Dermis lymphatic vessel endothelial cell (primary cell): Measurements from ENCODE around the gene CLOCK. TPM values are rescaled to one million over a fixed set of nuclear protein-coding genes. Genes with fewer than 3 reads are reported as not detected.

ENCODE experiments used
- total RNA-seq: library from RNA; depleted of rRNA; stranded (reverse); fragments of >200 nt; gene quantifications from 2 replicates; pipeline ENCODE4 v1.2.1, GENCODE V29; 2014

Gene CLOCK
- 18.9 and 22.5 TPM in 2 replicates for total RNA-seq

DNA sequence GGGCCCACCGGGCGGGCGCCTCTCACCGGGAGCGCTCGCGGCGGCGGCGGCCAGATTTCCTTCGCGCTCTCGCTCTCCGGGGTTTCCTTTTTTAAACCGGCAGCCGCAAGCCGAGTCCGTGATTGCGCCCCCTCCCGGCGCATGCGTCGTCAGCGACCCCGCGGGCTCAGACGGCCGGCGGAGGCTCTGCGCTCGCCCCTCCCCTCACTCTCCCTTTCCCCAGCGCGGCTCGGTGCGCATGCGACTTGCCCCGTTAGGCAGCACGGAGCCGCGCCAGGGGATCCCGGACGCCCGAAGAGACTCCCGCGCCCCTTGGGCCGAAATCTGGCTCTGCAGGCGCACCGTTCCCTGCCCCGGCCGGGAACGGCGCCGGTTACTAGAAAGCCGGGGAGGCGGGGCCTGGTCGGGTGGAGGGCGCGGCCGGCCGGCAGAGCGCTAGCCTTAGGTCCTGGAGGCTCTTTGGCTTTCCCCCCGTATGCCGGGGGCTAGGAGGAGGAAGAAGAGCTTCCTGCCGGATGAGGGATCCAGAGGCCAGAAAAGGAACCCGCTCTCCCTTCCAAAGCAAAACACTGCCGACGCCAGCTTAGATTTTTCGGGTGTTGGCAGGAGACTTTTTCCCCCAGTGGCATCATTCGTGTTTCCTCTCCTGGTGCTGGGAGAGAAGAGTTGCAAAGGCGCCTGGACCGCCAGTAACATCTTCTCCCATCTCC lies at the start of gene CLOCK:
CLOCK (minus strand) TSS at position 154 of the 710 bp plus-strand sequence. CDS start 64,124 bp downstream, outside the sequence.

GRCh38 chr4:55592014-55592413 lies 45.3 kb upstream of the CLOCK start, which contains the start of gene PDCL2:
Gene PDCL2 (minus strand): TSS chr4:55592245. CDS start chr4:55592109, 136 bp downstream.

DNA sequence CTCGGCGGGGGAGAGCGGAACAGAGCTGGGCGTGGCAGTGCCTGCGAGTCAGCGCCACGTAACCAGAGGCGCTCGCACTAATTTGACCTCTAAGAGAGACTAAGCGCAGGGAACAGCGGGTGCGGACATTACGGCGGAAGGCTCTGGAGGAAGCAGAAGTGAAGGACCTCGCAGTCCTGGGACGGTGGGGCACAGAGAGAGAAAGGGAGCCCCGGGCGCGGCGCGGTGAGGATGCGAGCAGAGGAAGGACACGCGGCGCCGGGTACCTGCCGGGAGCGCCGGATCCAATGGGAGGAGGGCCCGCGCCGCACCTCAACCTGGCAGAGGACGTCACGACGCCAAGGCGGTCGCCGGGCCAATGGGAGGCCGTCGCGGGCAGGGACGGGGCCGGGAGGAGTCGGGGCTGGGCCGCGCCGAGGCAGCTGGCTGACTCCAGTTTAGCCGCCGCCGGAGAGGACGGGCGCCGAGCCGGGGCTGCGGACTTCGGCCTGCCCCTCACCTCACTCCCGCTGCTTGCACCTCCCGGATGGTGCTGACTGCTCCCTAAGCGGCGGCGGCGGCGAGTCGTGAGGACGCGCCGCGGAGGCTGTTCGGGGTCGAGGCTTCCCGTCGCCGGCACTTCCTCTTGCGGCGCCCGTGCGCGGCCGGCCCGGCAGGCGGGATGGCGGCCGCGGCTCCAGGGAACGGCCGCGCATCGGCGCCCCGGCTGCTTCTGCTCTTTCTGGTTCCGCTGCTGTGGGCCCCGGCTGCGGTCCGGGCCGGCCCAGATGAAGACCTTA lies 151.0 kb downstream of the CLOCK start, which contains the start of gene TMEM165:
TMEM165 (plus strand) TSS at position 429 of the 779 bp plus-strand sequence; CDS start at position 662, 233 bp downstream.

Other genes starting within 250 kb of the CLOCK start
- 7.6 and 7.8 TPM in 2 replicates for gene SRD5A3, start 200.7 kb downstream of the CLOCK start, total RNA-seq
- 93.6 and 114 TPM in 2 replicates for gene TMEM165, start 151.0 kb downstream of the CLOCK start, total RNA-seq
- gene PDCL2, start 45.3 kb upstream of the CLOCK start, total RNA-seq = not detected in 2 replicates
- gene NMU, start 89.4 kb upstream of the CLOCK start, total RNA-seq = 0.17 TPM in 1 of 2 replicates, not detected in the other